OCI-LY1 (cell line): Measurements from ENCODE around the gene SEMA5A.

Experiments used
- EZH2 ChIP-seq: fragments of 200-600 bp; sonication (generic), shearing (Covaris generic); IDR thresholded peaks from 2 replicates; pipeline ENCODE4 v1.8.0; 2017; ENCODE audit warnings: borderline replicate concordance, mixed run types, mild to moderate bottlenecking, antibody characterized with exemption, low read length, moderate library complexity, mixed read lengths
- TF ChIP-seq, protein P1 (sequence below): fragments of 200-600 bp; sonication (generic), shearing (Covaris generic); IDR thresholded peaks from 2 replicates; pipeline ENCODE4 v1.5.1; 2017; ENCODE audit warnings: mild to moderate bottlenecking, antibody characterized with exemption, low read length, moderate library complexity, mixed read lengths

DNA sequence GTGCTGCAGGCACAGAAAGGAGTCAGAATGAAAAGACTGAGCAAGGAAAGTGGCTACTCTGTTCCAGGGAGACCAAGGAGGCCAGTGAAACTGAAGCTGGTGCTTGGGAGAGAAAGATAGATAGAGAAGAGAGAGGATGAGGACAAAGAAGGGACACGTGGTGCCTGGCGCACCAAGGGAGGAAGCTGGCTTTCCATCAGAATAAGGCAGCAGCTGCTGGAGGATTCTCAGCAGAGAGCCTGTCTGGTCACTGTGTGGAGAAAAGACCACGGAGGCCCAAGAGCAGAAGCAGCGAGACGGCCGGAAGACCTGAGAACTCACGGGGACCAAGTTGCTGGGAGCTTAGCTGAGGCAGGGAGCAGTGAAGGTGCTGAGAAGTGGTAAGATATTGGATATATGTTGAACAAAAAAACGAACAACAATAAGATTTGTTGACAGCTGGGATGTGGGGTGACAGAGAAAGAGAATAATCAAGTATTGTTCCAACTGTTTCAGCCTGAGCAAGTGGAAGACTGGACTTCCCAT is 116.1 kb downstream of the SEMA5A start:
- TF ChIP-seq, protein P1, sequence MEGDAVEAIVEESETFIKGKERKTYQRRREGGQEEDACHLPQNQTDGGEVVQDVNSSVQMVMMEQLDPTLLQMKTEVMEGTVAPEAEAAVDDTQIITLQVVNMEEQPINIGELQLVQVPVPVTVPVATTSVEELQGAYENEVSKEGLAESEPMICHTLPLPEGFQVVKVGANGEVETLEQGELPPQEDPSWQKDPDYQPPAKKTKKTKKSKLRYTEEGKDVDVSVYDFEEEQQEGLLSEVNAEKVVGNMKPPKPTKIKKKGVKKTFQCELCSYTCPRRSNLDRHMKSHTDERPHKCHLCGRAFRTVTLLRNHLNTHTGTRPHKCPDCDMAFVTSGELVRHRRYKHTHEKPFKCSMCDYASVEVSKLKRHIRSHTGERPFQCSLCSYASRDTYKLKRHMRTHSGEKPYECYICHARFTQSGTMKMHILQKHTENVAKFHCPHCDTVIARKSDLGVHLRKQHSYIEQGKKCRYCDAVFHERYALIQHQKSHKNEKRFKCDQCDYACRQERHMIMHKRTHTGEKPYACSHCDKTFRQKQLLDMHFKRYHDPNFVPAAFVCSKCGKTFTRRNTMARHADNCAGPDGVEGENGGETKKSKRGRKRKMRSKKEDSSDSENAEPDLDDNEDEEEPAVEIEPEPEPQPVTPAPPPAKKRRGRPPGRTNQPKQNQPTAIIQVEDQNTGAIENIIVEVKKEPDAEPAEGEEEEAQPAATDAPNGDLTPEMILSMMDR = no peak
- no peak for TF ChIP-seq EZH2
